ENCODE measurements around the gene HGFAC.

The HGFAC gene

GRCh38 chr4:3487861-3488260, 46.1 kb downstream of the HGFAC start:
- no peak for DNase-seq

- no peak for DNase-seq
Measured at GRCh38 chr4:3488820-3489219, 47.1 kb downstream of the HGFAC start.

- DNase-seq = peak; percentile 31
Measured at GRCh38 chr4:3489451-3489962, 47.7 kb downstream of the HGFAC start.

- peak; percentile 46 for DNase-seq
Measured at GRCh38 chr4:3491681-3492405, 50.1 kb downstream of the HGFAC start.

GRCh38 chr4:3492741-3493719, 51.3 kb downstream of the HGFAC start:
- DNase-seq = no peak

- DNase-seq = no peak
Measured at GRCh38 chr4:3493720-3494461, 52.1 kb downstream of the HGFAC start.

- no peak for DNase-seq
Measured at GRCh38 chr4:3494462-3494871, 52.7 kb downstream of the HGFAC start.

- DNase-seq = no peak
Measured at GRCh38 chr4:3495204-3495975, 53.6 kb downstream of the HGFAC start.

GRCh38 chr4:3496021-3496420, 54.3 kb downstream of the HGFAC start:
- DNase-seq = no peak

GRCh38 chr4:3497095-3497494, 55.3 kb downstream of the HGFAC start:
- no peak for DNase-seq

GRCh38 chr4:3497523-3498389, 56.0 kb downstream of the HGFAC start:
- DNase-seq = no peak

- DNase-seq = no peak
Measured at GRCh38 chr4:3498407-3498806, 56.6 kb downstream of the HGFAC start.
